GM19395 (cell line): ENCODE measurements around the gene ZNF500.
"Not testable (repeated sequence)": the region's sequence is repeated elsewhere in the genome, so short reads cannot be mapped to it uniquely, and the experiment has no call there.

ENCODE experiments used
- ATAC-seq: cut with Tn5 transposase; IDR thresholded peaks from one replicate; pipeline ENCODE4 v1.9.1; 2021; ENCODE audit warnings: mild to moderate bottlenecking, moderate library complexity; ENCODE audit not compliant: unreplicated experiment

ZNF500 gene

DNA sequence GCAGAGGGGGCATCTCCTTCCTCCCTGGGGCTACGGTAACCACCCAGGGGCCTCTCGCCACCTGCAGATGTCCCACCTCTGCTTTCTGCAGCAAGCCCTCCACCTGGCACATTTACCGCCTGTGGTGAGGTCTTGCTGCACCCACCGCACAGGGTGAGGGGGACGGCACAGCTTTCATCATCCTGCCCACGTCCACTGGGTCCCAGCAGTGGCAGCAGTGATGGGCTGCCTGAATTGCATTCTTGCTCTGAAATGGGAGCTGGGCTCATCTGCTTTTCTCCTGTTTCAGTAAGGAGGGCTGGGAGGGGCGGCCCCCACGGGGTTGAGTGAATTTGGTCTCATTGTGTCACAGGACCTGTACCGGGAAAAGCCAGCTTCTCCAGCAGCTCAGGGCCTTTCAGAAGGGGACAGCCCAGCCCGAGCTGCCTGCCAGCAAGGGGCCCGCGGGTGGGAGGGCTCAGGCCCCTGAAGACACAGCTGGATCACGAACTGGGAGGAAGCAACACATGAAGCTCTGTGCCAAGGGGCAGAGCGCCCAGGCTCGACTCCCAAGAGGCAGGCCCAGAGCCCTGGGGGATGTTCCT, 19.9 kb downstream of the ZNF500 start:
- no peak for ATAC-seq

DNA sequence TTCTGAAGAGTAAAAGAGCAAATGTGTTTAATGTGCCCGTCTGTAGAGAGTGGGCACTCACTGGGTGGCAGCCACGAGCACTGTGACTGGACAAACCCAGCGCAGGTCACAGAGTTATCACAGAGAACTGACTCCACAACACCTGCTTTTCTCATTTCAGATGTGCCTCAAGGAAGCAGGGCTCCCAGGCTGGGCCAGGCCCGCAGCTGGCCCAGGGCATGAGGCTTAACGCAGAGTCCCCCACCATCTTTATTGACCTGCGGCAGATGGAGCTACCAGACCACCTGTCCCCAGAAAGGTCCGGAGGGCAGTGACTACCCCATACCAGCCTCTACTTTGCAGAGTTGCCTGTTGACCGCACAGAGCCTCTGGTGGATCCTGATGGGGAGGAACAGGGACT, 20.7 kb downstream of the ZNF500 start:
- ATAC-seq = no peak

DNA sequence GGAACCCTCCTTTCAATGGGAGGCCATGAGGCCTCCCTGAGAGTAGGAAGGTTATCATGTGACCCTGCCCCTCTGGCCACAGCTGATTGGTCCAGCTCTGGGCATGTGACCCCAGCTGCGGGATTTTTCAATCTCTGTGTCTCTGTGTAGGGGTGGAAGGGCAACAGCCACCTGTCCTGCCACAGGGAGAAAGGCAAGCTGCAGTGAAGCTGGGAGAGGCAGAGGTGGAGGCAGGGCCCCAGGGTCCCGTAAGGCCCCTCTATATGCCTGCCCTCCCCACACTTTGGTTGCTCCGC, 21.7 kb downstream of the ZNF500 start:
- ATAC-seq = no peak

DNA sequence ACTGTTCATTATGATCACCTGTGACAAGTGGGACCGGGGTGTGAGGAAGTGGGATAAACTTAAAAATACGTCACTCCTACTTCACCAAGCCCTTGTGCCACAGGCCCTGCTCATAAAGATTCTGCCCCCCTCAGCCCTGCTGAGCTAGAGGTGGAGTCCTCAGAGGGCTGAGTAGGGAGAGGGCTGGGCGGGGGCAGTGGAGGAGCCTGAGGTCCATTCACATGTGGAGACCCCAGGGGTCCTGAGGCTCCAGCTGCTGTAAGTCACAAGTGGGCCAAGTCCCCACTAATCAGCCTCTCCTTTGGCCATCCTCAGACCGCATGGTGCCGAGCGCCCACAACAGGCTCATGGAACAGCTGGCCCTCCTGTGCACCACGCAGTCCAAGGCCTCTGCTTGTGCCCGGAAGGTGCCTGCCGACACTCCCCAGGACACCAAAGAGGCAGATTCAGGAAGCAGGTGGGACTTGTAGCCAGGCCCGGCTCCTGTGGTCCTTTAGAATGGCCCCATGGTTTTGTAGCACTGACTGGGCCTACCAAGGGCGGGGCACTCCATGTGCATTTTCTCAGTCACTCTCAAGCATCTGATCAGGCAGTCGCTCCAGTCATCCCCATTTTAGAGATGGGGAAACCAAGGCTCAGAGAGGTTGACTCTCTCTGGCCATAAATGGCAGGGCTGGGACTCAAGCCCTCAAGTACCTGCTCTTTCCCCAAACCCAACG, 22.2 kb downstream of the ZNF500 start:
- ATAC-seq = no peak

DNA sequence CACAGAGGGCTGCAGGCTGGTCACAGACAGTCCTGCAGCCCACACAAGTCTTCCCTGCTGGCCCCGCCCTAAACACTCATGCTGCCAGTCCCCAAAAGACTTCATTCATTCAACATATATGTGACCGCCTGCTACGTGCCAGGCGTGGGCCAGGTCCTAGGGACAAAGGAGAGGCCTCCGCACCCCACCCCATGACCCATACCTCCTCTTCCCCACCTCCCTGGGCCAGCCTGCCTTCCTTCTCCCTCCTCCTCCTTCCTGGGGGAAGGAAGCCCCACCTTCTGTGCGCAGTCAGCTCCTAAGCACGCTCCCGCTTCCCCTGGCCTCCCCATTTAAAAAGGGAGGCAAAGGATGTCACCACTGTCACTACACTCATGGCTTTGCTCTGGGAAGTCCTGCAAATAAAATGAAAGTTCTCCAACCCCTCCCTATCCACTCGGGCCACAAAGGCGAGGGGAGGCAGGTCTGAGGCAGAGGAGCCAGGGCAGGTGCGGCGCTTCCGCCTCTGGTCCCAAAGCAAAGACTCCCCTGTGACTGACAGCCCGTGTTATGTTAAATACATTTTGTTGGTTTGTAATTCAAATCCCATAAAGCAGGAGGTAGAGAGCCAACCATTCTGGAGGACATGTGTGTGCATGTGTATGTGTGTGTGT, 23.6 kb downstream of the ZNF500 start:
- no peak for ATAC-seq

DNA sequence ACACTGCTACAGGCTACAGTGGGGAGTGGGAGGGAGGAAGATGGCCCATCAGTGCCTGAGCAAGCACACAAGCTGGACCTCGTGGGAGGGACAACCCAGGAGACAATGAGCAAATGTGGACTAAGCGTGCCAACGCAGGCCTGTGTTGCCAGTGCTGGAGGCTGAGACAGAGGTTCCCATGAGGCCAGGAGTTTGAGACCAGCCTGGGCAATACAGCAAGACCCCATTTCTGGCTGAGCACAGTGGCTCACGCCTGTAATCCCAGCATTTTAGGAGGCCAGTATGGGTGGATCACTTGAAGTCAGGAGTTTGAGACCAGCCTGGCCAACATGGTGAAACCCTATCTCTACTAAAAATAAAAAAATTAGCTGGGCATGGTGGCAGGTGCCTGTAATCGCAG, 28.6 kb downstream of the ZNF500 start:
- not testable (repeated sequence) for ATAC-seq

DNA sequence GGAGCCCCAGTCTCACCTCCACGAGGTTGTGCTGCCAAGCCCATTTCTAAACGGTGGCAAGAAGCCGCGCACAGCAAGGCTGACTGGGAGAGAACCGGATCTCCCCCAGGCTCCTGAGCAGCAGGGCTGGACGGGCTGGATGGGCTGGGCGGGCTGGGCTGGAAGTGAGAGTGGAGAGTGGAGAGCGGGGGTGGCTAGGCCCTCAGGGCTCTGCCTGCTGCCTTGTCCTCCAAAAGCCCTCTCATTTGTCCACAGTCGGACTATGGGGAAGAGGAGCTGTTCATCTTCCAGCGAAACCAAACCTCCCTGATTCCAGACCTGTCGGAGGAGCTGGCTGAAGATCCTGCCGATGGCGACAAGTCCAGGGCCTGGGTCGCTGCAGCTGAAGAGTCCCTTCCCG, 29.4 kb downstream of the ZNF500 start:
- ATAC-seq = no peak

DNA sequence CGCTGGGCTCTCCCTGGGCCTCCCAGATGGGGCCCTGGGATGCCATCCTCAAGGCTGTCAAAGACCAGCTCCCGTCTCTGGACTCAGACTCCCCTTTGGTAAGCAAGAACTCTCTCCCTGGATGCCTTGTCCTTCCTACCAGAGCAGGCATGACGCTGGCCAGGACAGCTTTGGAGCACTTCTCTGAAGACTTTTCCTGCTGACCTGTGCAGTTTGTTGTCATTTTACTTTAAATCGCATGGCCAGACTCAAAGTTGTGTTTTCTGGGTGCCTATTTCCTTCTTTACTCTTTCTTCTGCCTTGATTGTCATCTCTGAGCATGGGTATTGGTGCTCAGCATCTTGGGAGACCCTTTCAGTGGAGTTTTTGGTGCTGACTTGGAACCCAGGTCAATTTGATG, 30.4 kb downstream of the ZNF500 start:
- no peak for ATAC-seq

DNA sequence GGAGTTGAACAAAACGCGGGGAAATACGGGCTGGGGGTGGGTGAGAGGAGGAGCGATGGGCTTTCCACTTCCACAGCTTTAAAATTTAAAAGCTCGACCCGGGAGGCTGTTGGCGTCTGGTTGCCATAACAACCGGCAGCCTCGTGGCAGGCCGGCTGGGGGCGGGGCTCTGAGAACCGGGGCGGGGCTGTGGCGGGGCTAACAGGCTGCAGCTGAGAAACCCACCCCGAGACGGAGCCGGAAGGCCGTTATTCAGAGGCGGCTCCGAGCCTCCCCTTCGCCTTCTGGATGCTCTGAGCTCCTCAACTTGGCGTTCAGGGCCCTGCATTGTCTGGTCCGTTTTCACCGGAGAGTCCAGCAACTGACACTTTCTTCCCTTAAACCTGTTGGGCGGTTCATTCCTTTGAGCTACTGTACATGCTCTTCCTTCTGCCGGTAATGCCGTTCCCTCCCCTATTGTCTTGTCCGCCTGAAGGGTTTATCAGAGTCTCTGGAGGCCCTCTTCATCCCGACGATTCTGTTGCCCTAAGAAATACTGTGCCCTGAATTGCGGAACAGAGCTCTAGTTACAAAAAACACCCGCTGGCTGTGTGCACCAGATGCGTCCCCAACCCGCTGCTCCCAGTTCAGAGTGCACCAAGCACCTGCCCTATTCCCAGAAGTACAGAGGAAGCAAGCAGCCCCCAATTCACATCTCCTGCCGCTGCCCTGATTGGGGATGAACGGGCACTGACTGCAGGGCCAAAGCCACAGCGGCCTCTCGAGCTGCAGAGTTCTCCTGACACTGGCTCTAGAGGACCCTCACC, 32.0 kb downstream of the ZNF500 start:
- ATAC-seq = peak; percentile 63

DNA sequence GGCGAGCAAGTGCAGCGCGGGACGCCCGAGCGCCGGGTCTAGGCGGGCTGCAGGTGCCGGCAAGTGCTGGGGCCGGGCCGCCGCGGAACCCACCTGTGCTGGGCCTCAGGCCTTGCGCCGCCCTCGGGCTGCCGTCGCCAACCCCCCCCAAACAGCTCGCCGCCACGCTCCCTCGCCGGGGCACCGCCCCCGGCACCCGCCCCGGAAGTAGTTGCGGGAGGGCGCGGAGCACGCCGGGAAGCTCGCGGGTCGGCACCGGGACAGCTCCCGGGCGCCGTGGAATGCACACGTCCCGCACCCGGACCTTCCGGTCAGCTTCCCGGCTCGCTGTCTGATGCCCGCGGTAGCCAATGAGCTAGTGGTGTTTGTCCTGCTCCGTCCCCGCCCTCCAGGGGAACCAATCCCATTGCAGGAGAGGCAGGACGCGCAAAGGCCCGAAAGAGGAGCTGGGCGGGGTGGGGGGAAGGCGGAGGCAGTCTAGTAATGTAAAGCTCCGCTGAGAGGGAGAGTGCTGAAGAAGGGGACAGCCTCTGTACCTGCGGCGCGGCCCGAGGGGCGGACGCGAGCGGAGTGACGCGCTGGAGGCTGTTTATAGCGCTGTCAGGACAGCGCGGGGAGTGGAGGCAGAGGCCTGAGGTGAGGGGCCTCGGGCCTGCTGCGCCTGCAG, 32.8 kb downstream of the ZNF500 start, which contains the start of the genes ANKS3 and DNAAF8:
Gene ANKS3 (minus strand): TSS at position 209 of the 667 bp plus-strand sequence. CDS start 4,122 bp downstream, outside the sequence.
Gene DNAAF8 (plus strand): TSS at position 475 of the 667 bp plus-strand sequence. CDS start 1,978 bp downstream, outside the sequence.
- peak; percentile 79 for ATAC-seq

DNA sequence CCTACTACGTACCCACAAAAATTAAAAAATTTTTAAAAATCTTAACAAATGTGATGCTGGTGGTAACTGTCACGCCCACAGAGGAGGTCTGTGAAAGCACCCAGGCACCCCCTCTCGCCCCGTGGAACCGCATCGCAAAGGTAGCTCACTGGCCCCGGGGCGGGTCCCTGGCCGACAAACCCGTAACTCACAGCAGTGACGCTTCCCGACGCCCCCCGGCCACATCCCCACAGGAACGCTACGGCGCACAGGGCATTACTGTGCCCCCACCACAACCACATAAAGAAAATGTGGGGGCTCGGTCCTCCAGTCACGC, 33.3 kb downstream of the ZNF500 start:
- ATAC-seq = peak; percentile 12

DNA sequence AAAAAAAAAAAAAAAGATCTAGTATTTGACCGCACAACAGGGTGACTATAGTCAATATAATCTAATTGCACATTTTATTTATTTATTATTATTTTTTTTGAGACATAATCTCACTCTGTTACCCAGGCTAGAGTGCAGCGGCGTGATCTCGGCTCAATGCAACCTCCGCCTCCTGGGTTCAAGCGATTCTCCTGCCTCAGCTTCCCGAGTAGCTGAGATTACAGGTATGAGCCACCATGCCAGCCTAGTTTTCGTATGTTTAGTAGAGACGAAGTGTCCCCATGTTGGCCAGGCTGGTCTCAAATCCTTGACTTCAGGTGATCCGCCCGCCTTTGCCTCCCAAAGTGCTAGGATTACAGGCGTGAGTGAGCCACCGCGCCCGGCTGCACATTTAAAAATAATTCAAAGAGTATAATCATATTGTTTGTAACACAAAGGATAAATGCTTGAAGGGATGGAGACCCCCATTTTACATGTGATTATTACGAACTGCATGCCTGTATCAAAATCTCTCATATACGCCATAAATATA, 33.7 kb downstream of the ZNF500 start:
- no peak for ATAC-seq

DNA sequence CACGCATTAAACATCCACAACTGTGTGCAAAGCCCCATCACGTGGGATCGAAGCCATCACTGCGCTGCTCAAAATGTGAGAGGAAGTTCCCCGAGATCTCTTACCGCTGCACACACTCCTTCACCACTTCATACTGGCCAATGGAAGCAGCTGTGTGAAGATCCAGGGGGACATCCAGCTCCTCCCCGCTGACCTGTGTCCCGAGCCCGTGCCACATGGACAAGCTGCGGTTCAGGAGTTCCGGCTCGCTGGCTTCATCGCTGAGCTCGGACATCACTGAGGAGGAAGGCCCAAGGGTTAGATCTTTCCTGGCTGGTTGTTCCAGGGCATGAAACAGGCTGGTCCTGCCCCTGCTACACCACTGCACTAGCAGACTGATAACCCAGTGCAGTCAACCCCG, 37.1 kb downstream of the ZNF500 start:
- no peak for ATAC-seq

DNA sequence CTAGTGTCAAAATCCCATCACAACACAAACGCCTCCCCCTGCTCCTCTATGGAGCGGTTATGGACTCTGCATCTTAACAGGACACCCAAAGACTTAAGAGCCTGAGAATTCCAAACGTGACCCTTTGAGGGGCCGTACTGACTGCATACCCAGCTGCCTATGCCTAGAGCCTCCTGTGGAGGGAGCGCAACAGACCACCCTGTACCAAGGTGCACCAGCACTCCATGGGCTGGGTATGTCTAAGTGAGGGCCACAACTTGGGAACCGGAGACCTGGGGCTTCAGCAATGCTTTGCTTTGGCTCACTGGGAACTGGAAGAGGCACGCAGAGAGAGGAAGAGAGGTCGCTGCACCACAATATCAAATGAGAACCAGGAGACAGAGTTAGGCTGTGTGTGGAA, 38.3 kb downstream of the ZNF500 start:
- ATAC-seq = no peak

DNA sequence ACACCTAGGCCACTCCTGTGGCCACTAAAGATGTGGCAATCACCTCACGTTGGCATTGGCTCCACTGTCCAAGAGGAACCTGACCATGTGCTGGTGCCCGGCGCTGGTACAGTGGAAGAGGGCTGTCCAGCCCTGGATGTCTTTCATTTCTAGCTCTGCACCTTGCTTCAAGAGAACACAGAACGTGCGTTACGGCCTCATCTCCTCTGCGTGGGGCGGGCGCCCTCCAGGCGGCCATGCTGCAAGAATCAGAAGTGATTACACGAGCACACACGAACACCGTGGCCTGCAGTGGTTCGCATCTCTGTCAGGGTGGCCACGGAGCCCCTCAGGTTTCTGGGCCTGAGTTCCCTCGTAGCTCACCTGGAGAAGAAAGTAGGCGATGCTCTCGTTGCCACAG, 40.3 kb downstream of the ZNF500 start:
- ATAC-seq = no peak

DNA sequence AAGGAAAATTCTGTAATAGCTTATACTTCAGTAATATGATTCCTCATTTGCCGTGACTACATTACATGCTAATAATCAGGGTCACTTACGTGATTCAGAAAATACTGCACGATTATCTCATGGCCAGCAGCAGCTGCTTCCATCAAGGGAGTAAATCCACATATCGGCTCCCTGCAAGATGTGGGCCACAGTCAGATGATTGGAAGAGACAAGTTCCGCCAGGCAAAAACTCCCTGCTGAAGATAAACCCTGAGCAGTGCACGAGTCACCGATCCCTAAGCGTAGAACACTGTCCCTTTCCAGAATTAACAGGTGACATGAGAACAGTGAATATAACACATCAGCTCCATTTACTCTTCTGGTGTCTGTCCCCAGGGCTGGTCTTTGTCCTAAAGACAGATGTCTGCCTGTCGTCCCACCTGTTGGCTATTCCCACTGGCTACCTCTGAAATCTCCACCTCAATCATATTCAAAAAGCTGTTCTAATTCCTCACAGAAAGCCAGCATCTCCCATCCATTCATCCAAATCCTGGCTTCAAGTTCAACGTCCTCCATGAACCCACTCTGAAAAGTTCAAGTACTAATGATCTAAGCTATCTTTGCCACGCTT, 42.2 kb downstream of the ZNF500 start:
- ATAC-seq = no peak

DNA sequence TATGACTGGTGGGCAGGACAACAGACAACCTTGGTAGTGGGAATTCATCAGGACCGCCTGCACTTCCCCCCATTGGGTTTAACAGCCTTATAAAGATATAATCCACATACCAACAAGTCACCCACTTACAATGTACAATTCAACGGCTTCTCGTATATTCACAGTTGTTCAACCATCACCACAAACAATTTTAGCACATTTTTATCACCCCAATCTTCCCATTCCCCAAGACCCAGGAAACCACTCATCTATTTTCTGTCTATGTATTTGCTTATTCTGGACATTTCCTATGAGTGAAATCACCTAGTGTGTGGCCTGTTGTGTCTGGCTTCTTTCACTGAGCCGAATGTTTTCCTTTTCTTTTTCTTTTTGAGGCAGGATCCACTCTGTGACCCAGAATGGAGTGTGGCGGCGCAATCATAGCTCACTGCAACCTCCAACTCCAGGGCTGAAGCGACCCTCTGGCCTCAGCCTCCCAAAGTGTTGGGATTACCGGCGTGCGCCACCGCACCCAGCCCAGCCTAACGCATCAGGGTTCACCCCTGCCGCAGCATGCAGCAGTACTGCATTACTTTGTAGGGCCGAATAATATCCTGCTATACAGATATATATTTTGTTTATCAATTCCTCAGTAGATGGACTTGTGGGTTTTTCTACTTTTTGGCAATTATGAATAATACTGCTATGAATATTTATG, 43.7 kb downstream of the ZNF500 start:
- no peak for ATAC-seq

DNA sequence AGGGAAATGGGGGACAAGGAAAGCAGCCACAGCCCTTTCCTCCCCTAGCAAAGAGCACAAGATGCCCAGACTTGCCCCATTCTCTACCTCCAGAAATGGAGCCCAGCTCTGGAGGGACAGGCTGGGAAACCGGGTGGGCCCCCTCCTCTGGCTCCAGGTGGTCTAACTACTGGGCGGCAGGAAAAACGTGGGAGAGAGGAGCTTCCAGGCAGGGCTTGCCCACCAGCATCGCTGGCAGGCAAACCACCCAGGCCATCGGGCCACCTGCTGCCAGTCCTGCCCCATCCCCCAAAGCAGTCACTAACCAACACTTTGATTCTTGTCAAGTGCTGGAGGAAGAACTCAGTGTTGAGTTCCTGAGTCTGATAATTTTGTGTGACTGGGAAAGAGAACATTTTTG, 48.5 kb downstream of the ZNF500 start:
- no peak for ATAC-seq

DNA sequence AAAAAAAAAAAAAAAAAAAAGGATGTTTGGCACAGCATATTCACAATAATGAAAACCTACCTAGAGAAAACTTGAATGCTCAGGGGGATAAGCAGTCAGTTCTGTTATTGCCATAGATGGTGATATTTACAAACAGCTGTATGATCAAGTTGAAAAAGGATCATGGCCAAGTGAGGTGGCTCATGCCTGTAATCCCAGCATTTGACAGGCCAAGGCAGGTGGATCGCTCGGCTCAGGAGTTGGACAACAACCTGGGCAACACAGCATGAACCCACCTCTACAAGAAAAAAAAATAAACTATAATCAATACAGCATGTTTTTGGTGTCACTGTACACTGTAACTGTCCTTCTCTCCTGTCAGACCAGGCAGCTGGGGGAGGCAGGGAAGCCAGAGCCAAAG, 52.0 kb downstream of the ZNF500 start:
- no peak for ATAC-seq
